Keratinocyte (primary cell): ENCODE data around the gene DTD2. TPM values are rescaled to one million over a fixed set of nuclear protein-coding genes. Genes with fewer than 3 reads are reported as not detected.

ENCODE experiments used
- DNase-seq: peaks from one replicate; pipeline ENCODE4 v3.0.0-alpha.2; 2011; ENCODE audit warnings: low read depth, missing footprints, low spot score
- FAIRE-seq: peaks from 2 replicates; lab custom pipeline; 2011; peaks lifted over from hg19 to GRCh38; lab: Jason Lieb, UNC
- H2AFZ ChIP-seq: 2 replicates; pipeline ENCODE4 v1.6.0; 2012; ENCODE audit warnings: low read length, control low read depth, inconsistent platforms; ENCODE audit not compliant: control insufficient read depth
- H3K27ac ChIP-seq: 2 replicates; pipeline ENCODE4 v1.5.1; 2011; ENCODE audit warnings: low read length; ENCODE audit not compliant: control insufficient read depth, insufficient read depth
- H3K27me3 ChIP-seq: 3 replicates; pipeline ENCODE4 v1.6.0; 2011; ENCODE audit warnings: low read length; ENCODE audit not compliant: control insufficient read depth, insufficient read depth; ENCODE audit errors: extremely low read depth
- H3K36me3 ChIP-seq, 2 experiments: 2 replicates in 1 of 2; 3 replicates in 1 of 2; pipeline ENCODE4 v1.5.1; 2011; ENCODE audit warnings: low read length in 2 of 2, mild to moderate bottlenecking in 1 of 2; ENCODE audit not compliant: control insufficient read depth in 2 of 2, insufficient read depth in 2 of 2; ENCODE audit errors: extremely low read depth in 1 of 2
- H3K4me1 ChIP-seq: 3 replicates; pipeline ENCODE4 v1.5.1; 2011; ENCODE audit warnings: low read length; ENCODE audit not compliant: control insufficient read depth, insufficient read depth; ENCODE audit errors: extremely low read depth
- H3K4me2 ChIP-seq: 3 replicates; pipeline ENCODE4 v1.6.0; 2011; ENCODE audit warnings: low read depth, low read length; ENCODE audit not compliant: control insufficient read depth, insufficient read depth; ENCODE audit errors: extremely low read depth
- H3K4me3 ChIP-seq, 3 experiments: fragments of 200-600 bp in 1 of 3; sonication (generic) in 1 of 3; 2 replicates in 2 of 3; 3 replicates in 1 of 3; pipeline ENCODE4 v1.5.1; 2011 to 2016; ENCODE audit warnings: low read length in 3 of 3, mild to moderate bottlenecking in 3 of 3, control low read depth in 2 of 3, inconsistent platforms in 1 of 3, low read depth in 1 of 3, mixed read lengths in 1 of 3, mixed run types in 1 of 3, moderate library complexity in 1 of 3; ENCODE audit not compliant: control insufficient read depth in 2 of 3, insufficient read depth in 2 of 3; ENCODE audit errors: extremely low read depth in 1 of 3
- H3K79me2 ChIP-seq: 2 replicates; pipeline ENCODE4 v1.6.0; 2012; ENCODE audit warnings: low read length; ENCODE audit not compliant: control insufficient read depth, insufficient read depth
- H3K9ac ChIP-seq: 3 replicates; pipeline ENCODE4 v1.6.0; 2011; ENCODE audit warnings: low read length; ENCODE audit not compliant: control insufficient read depth, insufficient read depth; ENCODE audit errors: extremely low read depth
- H3K9me1 ChIP-seq: 3 replicates; pipeline ENCODE4 v1.6.0; 2011; ENCODE audit warnings: low read length; ENCODE audit not compliant: control insufficient read depth, insufficient read depth; ENCODE audit errors: extremely low read depth
- H3K9me3 ChIP-seq: 2 replicates; pipeline ENCODE4 v1.5.1; 2012; ENCODE audit warnings: low read depth, low read length; ENCODE audit not compliant: control insufficient read depth
- H4K20me1 ChIP-seq: 3 replicates; pipeline ENCODE4 v1.6.0; 2011; ENCODE audit warnings: low read length; ENCODE audit not compliant: control insufficient read depth, insufficient read depth; ENCODE audit errors: extremely low read depth
- CTCF ChIP-seq, 3 experiments: IDR thresholded peaks in 1 of 3; conservative IDR thresholded peaks in 1 of 3; optimal IDR thresholded peaks in 1 of 3; 2 replicates in 2 of 3; 3 replicates in 1 of 3; pipeline versions ENCODE3 to v1.5.1; 2011; ENCODE audit warnings: low read length in 3 of 3, mild to moderate bottlenecking in 3 of 3, moderate library complexity in 2 of 3, control low read depth in 1 of 3, inconsistent platforms in 1 of 3; ENCODE audit not compliant: insufficient read depth in 2 of 3; ENCODE audit errors: extremely low read depth in 1 of 3
- EZH2 ChIP-seq: IDR thresholded peaks from one replicate; pipeline ENCODE4 v1.6.1; 2012; ENCODE audit warnings: inconsistent platforms, mild to moderate bottlenecking, low read length, moderate library complexity
- dilution Hi-C: fragments of 300-500 bp; cut with MboI; formaldehyde crosslinking; loops from one replicate; pipeline ENCODE4 v1.7.0; 2020; ENCODE audit warnings: low sequenced_read_pairs; ENCODE audit not compliant: extremely low pct_ligation_motif_present
- polyA minus RNA-seq, 3 experiments: library from RNA; depleted of rRNA, polyadenylated mRNA; stranded (reverse); fragments of >200 nt; gene quantifications; 1 replicate in 1 of 3; 2 replicates in 1 of 3; 3 replicates in 1 of 3; pipeline ENCODE4 v1.2.3, GENCODE V29; 2011
- polyA plus RNA-seq, 5 experiments: library from polyadenylated mRNA; depleted of rRNA in 3 of 5; stranded (reverse) in 3 of 5; stranded (forward) in 1 of 5; unstranded in 1 of 5; fragments of >200 nt; gene quantifications; 1 replicate in 1 of 5; 2 replicates in 3 of 5; 3 replicates in 1 of 5; pipeline versions ENCODE4 v1.2.1 to v1.2.3, GENCODE V29; 2011 to 2012; ENCODE audit warnings: missing spikeins in 2 of 5, low read depth in 1 of 5, low replicate concordance in 1 of 5

The DTD2 gene
- polyA plus RNA-seq, result 13.1 to 26.2 TPM (median 22.3 TPM) in 3 replicates
- 3.2 TPM for polyA plus RNA-seq (2011; ENCODE audit: low read depth)
- 22.4 and 25.9 TPM in 2 replicates for polyA plus RNA-seq (2011; cell fraction: cytosol; rRNA removed)
- 9.2 and 9.3 TPM in 2 replicates for polyA plus RNA-seq (2011; cell fraction: nucleus; rRNA removed)
- 7.6 and 17.6 TPM in 2 replicates for polyA plus RNA-seq (2012; ENCODE audit: low replicate concordance)
- 2.6 to 17.2 TPM (median 11.9 TPM) in 3 replicates for polyA minus RNA-seq
- 19.2 TPM for polyA minus RNA-seq (2011; cell fraction: cytosol; rRNA and poly(A)+ RNA removed)
- polyA minus RNA-seq (2011; cell fraction: nucleus; rRNA and poly(A)+ RNA removed), result 4.3 and 7.8 TPM in 2 replicates

- H3K27ac ChIP-seq, result peak within 1 kb of the TSS; percentile 89
- peak within 1 kb of the TSS; percentile 93 for H2AFZ ChIP-seq
- peak within 1 kb of the TSS; percentile 95 for H3K9ac ChIP-seq
- dilution Hi-C loops, result no loop called here
- H3K27me3 ChIP-seq, result no peaks in the 10 kb centered on the region
- H3K9me3 ChIP-seq, result no peaks in the 10 kb centered on the region
- no peaks in the 10 kb centered on the region for H4K20me1 ChIP-seq
- H3K4me2 ChIP-seq, result peak within 1 kb of the TSS; percentile 84
- no peaks in the 10 kb centered on the region for H3K36me3 ChIP-seq
- no peaks in the 10 kb centered on the region for H3K9me1 ChIP-seq
- DNase-seq, result peak; percentile 56
- peak within 1 kb of the TSS; percentile 81 to 96 (median 93) for H3K4me3 ChIP-seq
- H3K79me2 ChIP-seq, result peaks cover 15% of the 10 kb centered on the region
- TF ChIP-seq CTCF (optimal IDR thresholded peaks at IDR 0.05 in 1 of 3, IDR thresholded peaks at IDR 0.05 in 1 of 3, conservative IDR thresholded peaks at IDR 0.05 in 1 of 3; ENCODE audit: extremely low read depth in 1 of 3, insufficient read depth in 2 of 3, low read length in 3 of 3) (peak in 1 of 3 experiments; percentile 28), EZH2 (no peak)
- peaks cover 10% of the 10 kb centered on the region for H3K4me1 ChIP-seq
- peak; percentile 5 for FAIRE-seq
Observed at GRCh38 chr14:31456841-31457664, at the start of gene DTD2. Gene DTD2 (minus strand): TSS chr14:31457506. CDS start chr14:31457393, 113 bp downstream.

DNA sequence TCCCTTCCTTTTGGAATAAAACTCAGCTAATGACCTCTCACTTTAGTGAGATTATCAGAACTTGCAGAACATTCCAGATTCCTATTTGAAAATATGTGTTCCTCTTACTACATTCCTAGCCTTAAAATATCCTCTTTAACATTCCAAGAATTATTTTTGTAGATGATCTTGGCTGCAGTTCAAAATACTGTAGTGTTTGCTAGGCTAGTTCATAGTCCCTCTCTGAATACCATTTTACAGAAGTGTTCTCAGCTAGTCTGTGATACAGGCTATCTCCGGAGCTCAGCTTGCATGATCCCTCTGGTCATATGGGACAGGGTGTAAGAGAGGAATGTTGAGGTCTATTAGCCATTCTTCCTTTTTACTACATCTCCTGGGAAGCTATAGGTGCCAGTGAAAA is 48.1 kb upstream of the DTD2 start:
- H3K4me1 ChIP-seq, result no peaks in the 10 kb centered on the region
- no peaks in the 10 kb centered on the region for H4K20me1 ChIP-seq
- no peaks in the 10 kb centered on the region for H3K27me3 ChIP-seq
- H3K9ac ChIP-seq, result no peak overlapping the region
- no peaks in the 10 kb centered on the region for H3K9me1 ChIP-seq
- DNase-seq (no peak), FAIRE-seq (no peak)
- H3K79me2 ChIP-seq, result no peaks in the 10 kb centered on the region
- no peak overlapping the region for H3K4me3 ChIP-seq
- H3K4me2 ChIP-seq, result no peak overlapping the region
- no peaks in the 10 kb centered on the region for H3K36me3 ChIP-seq
- no peak overlapping the region for H3K27ac ChIP-seq
- dilution Hi-C loops, result no loop called here
- H3K9me3 ChIP-seq, result no peaks in the 10 kb centered on the region
- H2AFZ ChIP-seq, result no peak overlapping the region
- TF ChIP-seq EZH2 (no peak), CTCF (optimal IDR thresholded peaks at IDR 0.05 in 1 of 3, IDR thresholded peaks at IDR 0.05 in 1 of 3, conservative IDR thresholded peaks at IDR 0.05 in 1 of 3; ENCODE audit: extremely low read depth in 1 of 3, insufficient read depth in 2 of 3, low read length in 3 of 3) (no peak)
